Mesenchymal stem cell (in vitro differentiated cells and primary cell): ENCODE measurements around the gene KLHL2.

Experiments used
- DNase-seq: peaks from one replicate; pipeline ENCODE4 v3.0.0-alpha.2; 2013
- H2AFZ ChIP-seq: one replicate; pipeline ENCODE4 v1.6.1; 2013; ENCODE audit warnings: low read depth, mild to moderate bottlenecking, control low read depth, inconsistent platforms, low read length, moderate library complexity
- H2AK5ac ChIP-seq: 2 replicates; pipeline ENCODE4 v1.6.1; 2013; ENCODE audit warnings: low read length, moderate library complexity, mild to moderate bottlenecking, inconsistent platforms; ENCODE audit not compliant: severe bottlenecking
- H2BK120ac ChIP-seq: one replicate; pipeline ENCODE4 v1.6.1; 2013; ENCODE audit warnings: low read depth, mild to moderate bottlenecking, inconsistent platforms, low read length, moderate library complexity
- H2BK12ac ChIP-seq, 2 experiments: one replicate each; pipeline ENCODE4 v1.6.1; 2013; ENCODE audit warnings: inconsistent platforms in 2 of 2, low read length in 2 of 2, mild to moderate bottlenecking in 2 of 2, moderate library complexity in 2 of 2, control low read depth in 1 of 2
- H2BK15ac ChIP-seq: one replicate; pipeline ENCODE4 v1.6.1; 2013; ENCODE audit warnings: mild to moderate bottlenecking, low read depth, inconsistent platforms; ENCODE audit not compliant: poor library complexity, severe bottlenecking
- H2BK5ac ChIP-seq: 2 replicates; pipeline ENCODE4 v1.6.1; 2013; ENCODE audit warnings: low read depth, mild to moderate bottlenecking, low read length, control low read depth, inconsistent platforms; ENCODE audit not compliant: poor library complexity, severe bottlenecking
- H3K14ac ChIP-seq, 2 experiments: one replicate each; pipeline ENCODE4 v1.6.1; 2013; ENCODE audit warnings: inconsistent platforms in 2 of 2, low read length in 2 of 2, control low read depth in 1 of 2, mild to moderate bottlenecking in 1 of 2, moderate library complexity in 1 of 2
- H3K18ac ChIP-seq, 2 experiments: one replicate each; pipeline ENCODE4 v1.6.1; 2013; ENCODE audit warnings: inconsistent platforms in 2 of 2, low read length in 2 of 2, control low read depth in 1 of 2, low read depth in 1 of 2, mild to moderate bottlenecking in 1 of 2
- H3K23ac ChIP-seq, 2 experiments: one replicate each; pipeline ENCODE4 v1.6.1; 2013; ENCODE audit warnings: inconsistent platforms in 2 of 2, low read length in 2 of 2, mild to moderate bottlenecking in 2 of 2, moderate library complexity in 2 of 2, control low read depth in 1 of 2
- H3K27ac ChIP-seq: 2 replicates; pipeline ENCODE4 v1.5.1; 2013; ENCODE audit warnings: mild to moderate bottlenecking, moderate library complexity, low read length, control low read depth, inconsistent platforms; ENCODE audit not compliant: poor library complexity, severe bottlenecking
- H3K27me3 ChIP-seq, 2 experiments: 2 replicates each; pipeline versions ENCODE4 v1.6.1 to v1.7.0; 2013; ENCODE audit warnings: low read length in 2 of 2, mild to moderate bottlenecking in 2 of 2, moderate library complexity in 2 of 2, control low read depth in 1 of 2, inconsistent platforms in 1 of 2; ENCODE audit not compliant: control insufficient read depth in 1 of 2, insufficient read depth in 1 of 2
- H3K36me3 ChIP-seq, 2 experiments: 2 replicates each; pipeline versions ENCODE4 v1.6.1 to v1.7.0; 2013; ENCODE audit warnings: low read length in 2 of 2, control low read depth in 1 of 2, inconsistent platforms in 1 of 2, low read depth in 1 of 2, mild to moderate bottlenecking in 1 of 2; ENCODE audit not compliant: insufficient read depth in 2 of 2, control insufficient read depth in 1 of 2
- H3K4ac ChIP-seq, 2 experiments: one replicate each; pipeline ENCODE4 v1.6.1; 2013; ENCODE audit warnings: inconsistent platforms in 2 of 2, low read length in 2 of 2, mild to moderate bottlenecking in 2 of 2, moderate library complexity in 2 of 2, control low read depth in 1 of 2, low read depth in 1 of 2
- H3K4me1 ChIP-seq: 2 replicates; pipeline ENCODE4 v1.6.1; 2013; ENCODE audit warnings: low read depth, low read length, control low read depth; ENCODE audit not compliant: control insufficient read depth, insufficient read depth
- H3K4me2 ChIP-seq: 2 replicates; pipeline ENCODE4 v1.6.1; 2013; ENCODE audit warnings: low read length, mild to moderate bottlenecking, inconsistent platforms; ENCODE audit not compliant: poor library complexity, severe bottlenecking
- H3K4me3 ChIP-seq, 2 experiments: 2 replicates each; pipeline versions ENCODE4 v1.5.1 to v1.7.0; 2013; ENCODE audit warnings: low read length in 2 of 2, mild to moderate bottlenecking in 2 of 2, control low read depth in 1 of 2, low read depth in 1 of 2; ENCODE audit not compliant: insufficient read depth in 1 of 2
- H3K79me1 ChIP-seq: replicated peaks from 2 replicates; pipeline ENCODE4 v1.6.1; 2013; ENCODE audit warnings: mild to moderate bottlenecking, control low read depth, low read length, inconsistent platforms; ENCODE audit not compliant: poor library complexity, severe bottlenecking
- H3K9ac ChIP-seq: 2 replicates; pipeline ENCODE4 v1.7.0; 2013; ENCODE audit warnings: mild to moderate bottlenecking, low read length, moderate library complexity
- H3K9me3 ChIP-seq: 2 replicates; pipeline ENCODE4 v1.7.0; 2013; ENCODE audit warnings: mild to moderate bottlenecking, low read length; ENCODE audit not compliant: control insufficient read depth
- H4K8ac ChIP-seq: one replicate; pipeline ENCODE4 v1.6.1; 2013; ENCODE audit warnings: inconsistent platforms, mild to moderate bottlenecking, low read length, moderate library complexity
- H4K91ac ChIP-seq: one replicate; pipeline ENCODE4 v1.6.1; 2013; ENCODE audit warnings: mild to moderate bottlenecking, low read length, inconsistent platforms
- WGBS: methylation state at CpG from one replicate; pipeline ENCODE4 v1.1.7; 2013; ENCODE audit warnings: mixed read lengths; 5-methylcytosine and 5-hydroxymethylcytosine counted together

KLHL2 gene

DNA sequence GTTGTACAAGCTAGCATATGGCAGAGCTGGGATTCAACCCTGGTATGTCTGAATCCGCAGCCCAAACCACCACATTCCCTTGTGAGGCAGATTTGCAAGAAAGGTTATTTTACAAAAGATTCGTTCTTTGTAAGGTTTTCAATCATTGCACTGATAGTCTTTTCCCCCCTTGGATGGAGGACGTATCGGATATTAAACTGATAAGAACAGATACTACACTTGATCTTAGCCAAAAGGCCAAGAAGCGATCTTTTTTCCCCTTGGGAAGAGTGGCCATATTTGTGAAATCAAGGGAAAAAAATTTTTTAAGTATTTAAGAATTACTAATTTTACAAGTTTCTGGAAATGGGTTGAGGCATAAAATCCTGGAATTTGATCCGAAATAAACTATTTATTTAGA is 85.7 kb downstream of the KLHL2 start:
- no peak overlapping the region for H3K14ac ChIP-seq
- 100% methylated on average over 5 of the region's 6 CpGs for WGBS
- no peak overlapping the region for H2BK5ac ChIP-seq
- DNase-seq: peak; percentile 33
- no peak overlapping the region for H3K4me3 ChIP-seq
- H2AK5ac ChIP-seq: no peak overlapping the region
- no peak overlapping the region for H2BK12ac ChIP-seq
- H3K27me3 ChIP-seq: no peaks in the 10 kb centered on the region
- no peak overlapping the region for H3K9ac ChIP-seq
- H3K4ac ChIP-seq: no peak overlapping the region
- H3K23ac ChIP-seq: no peak overlapping the region
- peaks cover 19% of the 10 kb centered on the region for H3K79me1 ChIP-seq
- peaks cover 8 to 19% of the 10 kb centered on the region in 2 experiments for H3K36me3 ChIP-seq
- peaks cover 1% of the 10 kb centered on the region for H3K4me1 ChIP-seq
- H3K18ac ChIP-seq: no peak overlapping the region
- H3K9me3 ChIP-seq: no peaks in the 10 kb centered on the region
- H3K27ac ChIP-seq: no peak overlapping the region
- H4K91ac ChIP-seq: no peak overlapping the region
- no peak overlapping the region for H2AFZ ChIP-seq
- no peak overlapping the region for H4K8ac ChIP-seq
- H2BK120ac ChIP-seq: no peak overlapping the region
- H2BK15ac ChIP-seq: no peak overlapping the region
- no peak overlapping the region for H3K4me2 ChIP-seq

DNA sequence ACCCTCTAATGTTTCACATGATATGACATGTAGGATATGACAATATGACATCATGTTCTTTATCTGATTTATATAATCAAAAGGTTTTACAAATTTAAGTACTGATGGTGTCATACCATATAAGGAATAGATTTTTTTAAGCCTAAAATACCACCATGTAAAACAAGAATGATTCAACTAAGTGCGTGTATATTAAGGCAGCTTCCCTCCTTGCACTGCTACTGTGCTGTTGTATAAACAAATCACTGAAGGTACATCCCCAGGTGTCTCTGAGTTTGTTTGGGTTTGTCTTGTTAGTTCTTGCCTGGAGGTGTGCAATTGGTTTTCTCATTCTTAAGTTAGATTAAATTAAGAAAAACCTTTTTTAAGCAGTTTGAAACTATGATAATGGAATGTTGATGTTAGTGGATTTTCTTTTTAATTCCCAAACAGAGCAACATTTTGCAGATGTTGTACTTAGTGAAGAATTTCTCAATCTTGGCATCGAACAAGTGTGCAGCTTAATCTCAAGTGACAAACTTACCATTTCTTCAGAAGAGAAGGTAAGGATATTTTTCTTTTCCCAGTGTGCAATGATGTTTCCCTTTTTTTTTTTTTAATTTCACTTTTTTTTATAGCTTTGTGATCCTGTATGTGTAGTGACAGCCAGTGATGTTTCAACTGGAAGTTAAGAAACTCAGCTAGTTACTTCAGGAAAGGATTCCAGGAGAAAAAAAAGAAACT is 86.7 kb downstream of the KLHL2 start:
- H2AFZ ChIP-seq: no peak overlapping the region
- H3K27me3 ChIP-seq: no peaks in the 10 kb centered on the region
- no peak overlapping the region for H3K4me3 ChIP-seq
- H3K9me3 ChIP-seq: no peaks in the 10 kb centered on the region
- no peak overlapping the region for H3K27ac ChIP-seq
- no peak overlapping the region for H3K4ac ChIP-seq
- H3K18ac ChIP-seq: no peak overlapping the region
- peaks cover 11 to 21% of the 10 kb centered on the region in 2 experiments for H3K36me3 ChIP-seq
- H3K9ac ChIP-seq: no peak overlapping the region
- no peak overlapping the region for H3K14ac ChIP-seq
- H2AK5ac ChIP-seq: no peak overlapping the region
- no peak overlapping the region for H3K4me2 ChIP-seq
- no peak for DNase-seq
- H2BK12ac ChIP-seq: no peak overlapping the region
- H4K91ac ChIP-seq: no peak overlapping the region
- no peak overlapping the region for H2BK120ac ChIP-seq
- H2BK15ac ChIP-seq: no peak overlapping the region
- WGBS: no CpG with 5 or more reads among the region's 2 CpGs
- no peak overlapping the region for H4K8ac ChIP-seq
- H3K4me1 ChIP-seq: peaks cover 1% of the 10 kb centered on the region
- H3K23ac ChIP-seq: no peak overlapping the region
- no peak overlapping the region for H2BK5ac ChIP-seq
- H3K79me1 ChIP-seq: peaks cover 18% of the 10 kb centered on the region

DNA sequence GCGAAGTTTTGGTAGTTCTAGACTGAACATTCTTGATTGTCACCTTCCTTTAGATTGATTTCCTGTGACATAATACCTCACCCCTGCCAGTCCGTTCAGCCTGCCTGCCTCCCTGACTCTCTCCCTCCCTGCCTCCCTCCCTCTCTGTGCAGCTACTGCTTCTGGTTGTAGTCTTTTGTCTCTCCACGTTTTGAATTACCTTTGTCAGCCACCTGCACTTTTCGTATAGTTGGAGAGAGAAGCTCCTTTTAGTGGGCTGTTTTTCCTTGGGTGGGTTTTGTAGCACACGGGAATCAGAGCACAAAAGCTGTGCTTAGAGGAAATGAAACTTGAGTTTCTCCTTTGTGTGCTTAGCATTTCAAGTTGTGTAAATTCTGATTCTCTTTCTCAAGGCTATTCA is 87.5 kb downstream of the KLHL2 start:
- Histone ChIP-seq H2BK15ac (no peak overlapping the region), H4K8ac (peak overlapping the region; percentile 55), H3K36me3 (peaks cover 11 to 24% of the 10 kb centered on the region in 2 experiments), H3K4me3 (no peak overlapping the region), H2BK120ac (no peak overlapping the region), H3K4ac (no peak overlapping the region), H4K91ac (no peak overlapping the region), H3K9me3 (no peaks in the 10 kb centered on the region), H3K9ac (no peak overlapping the region), H3K4me1 (peaks cover 1% of the 10 kb centered on the region), H3K18ac (no peak overlapping the region), H3K27me3 (no peaks in the 10 kb centered on the region), H2BK5ac (no peak overlapping the region), H3K27ac (no peak overlapping the region), H2AFZ (no peak overlapping the region), H3K23ac (no peak overlapping the region), H3K79me1 (peaks cover 19% of the 10 kb centered on the region), H2AK5ac (no peak overlapping the region), H3K4me2 (no peak overlapping the region), H2BK12ac (no peak overlapping the region), H3K14ac (no peak overlapping the region)
- no peak for DNase-seq
- 84% methylated on average over 5 of the region's 5 CpGs for WGBS

DNA sequence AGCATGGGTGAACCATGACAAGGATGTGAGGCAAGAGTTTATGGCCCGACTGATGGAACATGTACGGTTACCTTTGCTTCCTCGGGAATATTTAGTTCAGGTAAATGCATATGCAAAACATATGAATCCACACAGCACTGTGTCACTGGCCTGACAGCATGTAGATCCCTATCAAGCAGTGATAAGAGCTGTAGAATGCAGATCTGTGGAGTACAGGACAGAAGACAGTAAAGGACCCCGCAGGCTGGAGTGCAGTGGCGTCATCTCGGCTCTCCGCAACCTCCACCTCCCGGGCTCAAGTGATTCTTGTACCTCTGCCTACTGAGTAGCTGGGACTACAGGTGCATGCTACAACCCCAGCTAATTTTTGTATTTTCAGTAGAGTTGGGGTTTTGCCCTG is 90.3 kb downstream of the KLHL2 start:
- H3K4ac ChIP-seq: no peak overlapping the region
- H3K18ac ChIP-seq: no peak overlapping the region
- H3K27me3 ChIP-seq: no peaks in the 10 kb centered on the region
- H2BK120ac ChIP-seq: no peak overlapping the region
- H3K14ac ChIP-seq: no peak overlapping the region
- DNase-seq: no peak
- H3K4me2 ChIP-seq: no peak overlapping the region
- no peak overlapping the region for H3K27ac ChIP-seq
- H2AK5ac ChIP-seq: no peak overlapping the region
- H3K4me3 ChIP-seq: no peak overlapping the region
- H3K23ac ChIP-seq: no peak overlapping the region
- WGBS: over 99% methylated on average over 8 of the region's 8 CpGs
- no peaks in the 10 kb centered on the region for H3K9me3 ChIP-seq
- peaks cover 14% of the 10 kb centered on the region for H3K79me1 ChIP-seq
- no peak overlapping the region for H2AFZ ChIP-seq
- H2BK12ac ChIP-seq: no peak overlapping the region
- H2BK15ac ChIP-seq: no peak overlapping the region
- H4K8ac ChIP-seq: no peak overlapping the region
- no peak overlapping the region for H3K9ac ChIP-seq
- peaks cover 11 to 24% of the 10 kb centered on the region in 2 experiments for H3K36me3 ChIP-seq
- no peak overlapping the region for H4K91ac ChIP-seq
- no peak overlapping the region for H2BK5ac ChIP-seq
- peaks cover 3% of the 10 kb centered on the region for H3K4me1 ChIP-seq
